CD1c-positive myeloid dendritic cell (primary cell): ENCODE results near the gene TBC1D4.
"Not testable (repeated sequence)": the region's sequence is repeated elsewhere in the genome, so short reads cannot be mapped to it uniquely, and the experiment has no call there.

Experiments
- DNase-seq: peaks from one replicate; pipeline ENCODE4 v3.0.0-alpha.2; 2016; ENCODE audit errors: extremely low spot score

The TBC1D4 gene

GRCh38 chr13:75363371-75363770 is 118.6 kb downstream of the TBC1D4 start:
- no peak for DNase-seq

GRCh38 chr13:75362026-75362425 is 119.9 kb downstream of the TBC1D4 start:
- DNase-seq, result no peak

GRCh38 chr13:75360170-75360569 is 121.8 kb downstream of the TBC1D4 start:
- no peak for DNase-seq

GRCh38 chr13:75359266-75359665 is 122.7 kb downstream of the TBC1D4 start:
- DNase-seq, result no peak

GRCh38 chr13:75357576-75358289 is 124.2 kb downstream of the TBC1D4 start:
- DNase-seq, result peak; percentile 44

- no peak for DNase-seq
Observed at GRCh38 chr13:75356421-75356820, 125.5 kb downstream of the TBC1D4 start.

- no peak for DNase-seq
Observed at GRCh38 chr13:75355609-75356008, 126.4 kb downstream of the TBC1D4 start.

GRCh38 chr13:75353781-75354193 is 128.2 kb downstream of the TBC1D4 start:
- no peak for DNase-seq

- no peak for DNase-seq
Observed at GRCh38 chr13:75352641-75353327, 129.2 kb downstream of the TBC1D4 start.

- not testable (repeated sequence) for DNase-seq
Observed at GRCh38 chr13:75351538-75351937, 130.4 kb downstream of the TBC1D4 start.

GRCh38 chr13:75347925-75348324 is 134.0 kb downstream of the TBC1D4 start:
- DNase-seq, result no peak

- DNase-seq, result no peak
Observed at GRCh38 chr13:75347457-75347856, 134.5 kb downstream of the TBC1D4 start.

- DNase-seq, result no peak
Observed at GRCh38 chr13:75345193-75345592, 136.8 kb downstream of the TBC1D4 start.

- no peak for DNase-seq
Observed at GRCh38 chr13:75341028-75341427, 140.9 kb downstream of the TBC1D4 start.

- no peak for DNase-seq
Observed at GRCh38 chr13:75339635-75340374, 142.2 kb downstream of the TBC1D4 start.

- no peak for DNase-seq
Observed at GRCh38 chr13:75334634-75335447, 147.1 kb downstream of the TBC1D4 start.

- no peak for DNase-seq
Observed at GRCh38 chr13:75333103-75333502, 148.9 kb downstream of the TBC1D4 start.

GRCh38 chr13:75331792-75332349 is 150.1 kb downstream of the TBC1D4 start:
- no peak for DNase-seq

- DNase-seq, result no peak
Observed at GRCh38 chr13:75330770-75331169, 151.2 kb downstream of the TBC1D4 start.

GRCh38 chr13:75329723-75330122 is 152.2 kb downstream of the TBC1D4 start:
- no peak for DNase-seq

GRCh38 chr13:75329097-75329496 is 152.9 kb downstream of the TBC1D4 start:
- no peak for DNase-seq

- DNase-seq, result no peak
Observed at GRCh38 chr13:75327135-75327510, 154.8 kb downstream of the TBC1D4 start.
